Measurements from ENCODE around the gene NEXN. TPM values are rescaled to one million over a fixed set of nuclear protein-coding genes. Genes with fewer than 3 reads are reported as not detected.
A peak's percentile ranks its signal among the peaks of the same experiment; 100 is the strongest.

The NEXN gene
- total RNA-seq, 1 experiment from 2014 or later = 1.4 TPM

DNA sequence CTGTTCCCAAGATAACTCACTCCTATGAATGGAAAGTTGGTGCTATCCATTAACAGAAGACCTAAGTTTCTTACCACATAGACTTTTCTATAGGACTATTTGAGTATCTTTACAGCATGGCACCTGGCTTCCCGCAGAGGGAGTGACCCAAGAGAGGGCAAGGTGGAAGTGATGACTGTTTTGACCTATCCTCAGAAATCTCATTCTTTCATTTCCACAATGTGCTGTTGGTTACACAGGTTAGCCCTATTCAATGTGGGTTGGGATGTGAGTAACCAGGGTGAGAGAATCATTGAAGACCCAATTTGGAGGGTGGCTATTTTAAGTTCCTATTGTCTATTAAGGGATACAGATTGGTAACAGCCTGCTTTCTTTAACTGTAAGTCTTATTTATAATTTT lies 38.3 kb upstream of the NEXN start (continued):
- TF ChIP-seq, protein P1, sequence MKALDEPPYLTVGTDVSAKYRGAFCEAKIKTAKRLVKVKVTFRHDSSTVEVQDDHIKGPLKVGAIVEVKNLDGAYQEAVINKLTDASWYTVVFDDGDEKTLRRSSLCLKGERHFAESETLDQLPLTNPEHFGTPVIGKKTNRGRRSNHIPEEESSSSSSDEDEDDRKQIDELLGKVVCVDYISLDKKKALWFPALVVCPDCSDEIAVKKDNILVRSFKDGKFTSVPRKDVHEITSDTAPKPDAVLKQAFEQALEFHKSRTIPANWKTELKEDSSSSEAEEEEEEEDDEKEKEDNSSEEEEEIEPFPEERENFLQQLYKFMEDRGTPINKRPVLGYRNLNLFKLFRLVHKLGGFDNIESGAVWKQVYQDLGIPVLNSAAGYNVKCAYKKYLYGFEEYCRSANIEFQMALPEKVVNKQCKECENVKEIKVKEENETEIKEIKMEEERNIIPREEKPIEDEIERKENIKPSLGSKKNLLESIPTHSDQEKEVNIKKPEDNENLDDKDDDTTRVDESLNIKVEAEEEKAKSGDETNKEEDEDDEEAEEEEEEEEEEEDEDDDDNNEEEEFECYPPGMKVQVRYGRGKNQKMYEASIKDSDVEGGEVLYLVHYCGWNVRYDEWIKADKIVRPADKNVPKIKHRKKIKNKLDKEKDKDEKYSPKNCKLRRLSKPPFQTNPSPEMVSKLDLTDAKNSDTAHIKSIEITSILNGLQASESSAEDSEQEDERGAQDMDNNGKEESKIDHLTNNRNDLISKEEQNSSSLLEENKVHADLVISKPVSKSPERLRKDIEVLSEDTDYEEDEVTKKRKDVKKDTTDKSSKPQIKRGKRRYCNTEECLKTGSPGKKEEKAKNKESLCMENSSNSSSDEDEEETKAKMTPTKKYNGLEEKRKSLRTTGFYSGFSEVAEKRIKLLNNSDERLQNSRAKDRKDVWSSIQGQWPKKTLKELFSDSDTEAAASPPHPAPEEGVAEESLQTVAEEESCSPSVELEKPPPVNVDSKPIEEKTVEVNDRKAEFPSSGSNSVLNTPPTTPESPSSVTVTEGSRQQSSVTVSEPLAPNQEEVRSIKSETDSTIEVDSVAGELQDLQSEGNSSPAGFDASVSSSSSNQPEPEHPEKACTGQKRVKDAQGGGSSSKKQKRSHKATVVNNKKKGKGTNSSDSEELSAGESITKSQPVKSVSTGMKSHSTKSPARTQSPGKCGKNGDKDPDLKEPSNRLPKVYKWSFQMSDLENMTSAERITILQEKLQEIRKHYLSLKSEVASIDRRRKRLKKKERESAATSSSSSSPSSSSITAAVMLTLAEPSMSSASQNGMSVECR (CRISPR knock-in tag; IDR thresholded peaks at IDR 0.05; ENCODE audit: borderline replicate concordance) = no peak
- TF ChIP-seq, protein P2, sequence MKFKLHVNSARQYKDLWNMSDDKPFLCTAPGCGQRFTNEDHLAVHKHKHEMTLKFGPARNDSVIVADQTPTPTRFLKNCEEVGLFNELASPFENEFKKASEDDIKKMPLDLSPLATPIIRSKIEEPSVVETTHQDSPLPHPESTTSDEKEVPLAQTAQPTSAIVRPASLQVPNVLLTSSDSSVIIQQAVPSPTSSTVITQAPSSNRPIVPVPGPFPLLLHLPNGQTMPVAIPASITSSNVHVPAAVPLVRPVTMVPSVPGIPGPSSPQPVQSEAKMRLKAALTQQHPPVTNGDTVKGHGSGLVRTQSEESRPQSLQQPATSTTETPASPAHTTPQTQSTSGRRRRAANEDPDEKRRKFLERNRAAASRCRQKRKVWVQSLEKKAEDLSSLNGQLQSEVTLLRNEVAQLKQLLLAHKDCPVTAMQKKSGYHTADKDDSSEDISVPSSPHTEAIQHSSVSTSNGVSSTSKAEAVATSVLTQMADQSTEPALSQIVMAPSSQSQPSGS (CRISPR knock-in tag; IDR thresholded peaks at IDR 0.05; ENCODE audit: borderline replicate concordance, low read depth) = no peak
- TF ChIP-seq NFE2L1 (CRISPR knock-in tag; IDR thresholded peaks at IDR 0.05) = no peak
- no peak for TF ChIP-seq TP53 (CRISPR knock-in tag; IDR thresholded peaks at IDR 0.05)
- no peak for TF ChIP-seq HMGA2 (CRISPR knock-in tag; IDR thresholded peaks at IDR 0.05)
- TF ChIP-seq, protein P3, sequence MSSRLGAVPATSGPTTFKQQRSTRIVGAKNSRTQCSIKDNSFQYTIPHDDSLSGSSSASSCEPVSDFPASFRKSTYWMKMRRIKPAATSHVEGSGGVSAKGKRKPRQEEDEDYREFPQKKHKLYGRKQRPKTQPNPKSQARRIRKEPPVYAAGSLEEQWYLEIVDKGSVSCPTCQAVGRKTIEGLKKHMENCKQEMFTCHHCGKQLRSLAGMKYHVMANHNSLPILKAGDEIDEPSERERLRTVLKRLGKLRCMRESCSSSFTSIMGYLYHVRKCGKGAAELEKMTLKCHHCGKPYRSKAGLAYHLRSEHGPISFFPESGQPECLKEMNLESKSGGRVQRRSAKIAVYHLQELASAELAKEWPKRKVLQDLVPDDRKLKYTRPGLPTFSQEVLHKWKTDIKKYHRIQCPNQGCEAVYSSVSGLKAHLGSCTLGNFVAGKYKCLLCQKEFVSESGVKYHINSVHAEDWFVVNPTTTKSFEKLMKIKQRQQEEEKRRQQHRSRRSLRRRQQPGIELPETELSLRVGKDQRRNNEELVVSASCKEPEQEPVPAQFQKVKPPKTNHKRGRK (CRISPR knock-in tag; IDR thresholded peaks at IDR 0.05; ENCODE audit: borderline replicate concordance) = no peak
- TF ChIP-seq, protein P4, sequence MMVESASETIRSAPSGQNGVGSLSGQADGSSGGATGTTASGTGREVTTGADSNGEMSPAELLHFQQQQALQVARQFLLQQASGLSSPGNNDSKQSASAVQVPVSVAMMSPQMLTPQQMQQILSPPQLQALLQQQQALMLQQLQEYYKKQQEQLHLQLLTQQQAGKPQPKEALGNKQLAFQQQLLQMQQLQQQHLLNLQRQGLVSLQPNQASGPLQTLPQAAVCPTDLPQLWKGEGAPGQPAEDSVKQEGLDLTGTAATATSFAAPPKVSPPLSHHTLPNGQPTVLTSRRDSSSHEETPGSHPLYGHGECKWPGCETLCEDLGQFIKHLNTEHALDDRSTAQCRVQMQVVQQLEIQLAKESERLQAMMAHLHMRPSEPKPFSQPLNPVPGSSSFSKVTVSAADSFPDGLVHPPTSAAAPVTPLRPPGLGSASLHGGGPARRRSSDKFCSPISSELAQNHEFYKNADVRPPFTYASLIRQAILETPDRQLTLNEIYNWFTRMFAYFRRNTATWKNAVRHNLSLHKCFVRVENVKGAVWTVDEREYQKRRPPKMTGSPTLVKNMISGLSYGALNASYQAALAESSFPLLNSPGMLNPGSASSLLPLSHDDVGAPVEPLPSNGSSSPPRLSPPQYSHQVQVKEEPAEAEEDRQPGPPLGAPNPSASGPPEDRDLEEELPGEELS (CRISPR knock-in tag; IDR thresholded peaks at IDR 0.05) = no peak

DNA sequence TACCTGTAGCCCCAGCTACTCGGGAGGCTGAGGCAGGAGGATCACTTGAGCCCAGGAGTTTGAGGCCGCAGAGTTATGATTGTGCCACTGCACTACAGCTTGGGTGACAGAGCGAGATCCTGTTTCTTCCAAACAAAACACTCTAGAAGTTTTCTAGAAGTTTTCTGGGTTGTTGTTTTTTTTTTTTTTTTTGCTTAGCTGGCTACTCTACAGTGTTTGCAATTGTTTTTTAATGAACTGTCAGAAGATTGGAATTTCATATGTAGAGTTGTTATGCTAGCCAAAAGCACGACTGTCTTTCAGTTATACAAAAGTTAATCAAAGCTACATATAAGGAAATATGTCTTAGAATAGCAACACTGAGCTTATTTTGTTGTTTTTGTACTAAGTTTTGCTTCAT lies 30.9 kb upstream of the NEXN start:
- CTCF ChIA-PET = interaction anchor here (0.8 kb wide), 1 partner anchor 30 kb away, joined by 3 read pairs; no protein-coding TSS in a partner anchor
- no peaks in the 10 kb centered on the region for H3K4me1 Mint-ChIP-seq

DNA sequence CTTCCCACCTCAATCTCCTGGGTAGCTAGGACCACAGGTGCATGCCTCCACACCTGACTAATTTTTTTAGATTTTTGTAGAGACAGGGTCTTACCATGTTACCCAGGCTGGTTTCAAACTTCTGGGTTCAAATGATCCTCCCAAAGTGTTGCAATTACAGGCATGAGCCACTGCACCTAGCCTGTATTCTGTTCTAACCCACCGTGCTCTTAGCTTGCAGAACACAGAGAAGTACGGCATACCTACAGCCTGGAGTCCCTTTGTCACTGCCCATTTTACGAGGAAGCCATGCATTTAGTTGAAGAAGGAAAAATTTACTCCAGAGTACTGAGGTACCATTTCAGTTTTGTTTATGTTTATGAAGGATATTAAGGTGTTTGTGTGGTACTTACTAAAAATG lies 29.7 kb upstream of the NEXN start:
- no peak overlapping the region for H3K4me3 Mint-ChIP-seq
- H3K27ac Mint-ChIP-seq = no peak overlapping the region; the same call in 1 of the 2 replicates
- POLR2A ChIA-PET = no interaction called here
- no peaks in the 10 kb centered on the region for H3K27me3 Mint-ChIP-seq (ENCODE audit: low read depth)
- ATAC-seq = peak; percentile 79
- DNase-seq (ENCODE audit: low spot score) = no peak
- TF ChIP-seq HMGA2 (CRISPR knock-in tag; IDR thresholded peaks at IDR 0.05) (no peak), FOXP1 (CRISPR knock-in tag; IDR thresholded peaks at IDR 0.05; ENCODE audit: borderline replicate concordance) (no peak), RORB (CRISPR knock-in tag; IDR thresholded peaks at IDR 0.05) (no peak), NR2C2 (CRISPR knock-in tag; IDR thresholded peaks at IDR 0.05) (no peak), NR1H2 (CRISPR knock-in tag; IDR thresholded peaks at IDR 0.05) (no peak), TP53 (CRISPR knock-in tag; IDR thresholded peaks at IDR 0.05) (no peak)
- TF ChIP-seq, protein P5, sequence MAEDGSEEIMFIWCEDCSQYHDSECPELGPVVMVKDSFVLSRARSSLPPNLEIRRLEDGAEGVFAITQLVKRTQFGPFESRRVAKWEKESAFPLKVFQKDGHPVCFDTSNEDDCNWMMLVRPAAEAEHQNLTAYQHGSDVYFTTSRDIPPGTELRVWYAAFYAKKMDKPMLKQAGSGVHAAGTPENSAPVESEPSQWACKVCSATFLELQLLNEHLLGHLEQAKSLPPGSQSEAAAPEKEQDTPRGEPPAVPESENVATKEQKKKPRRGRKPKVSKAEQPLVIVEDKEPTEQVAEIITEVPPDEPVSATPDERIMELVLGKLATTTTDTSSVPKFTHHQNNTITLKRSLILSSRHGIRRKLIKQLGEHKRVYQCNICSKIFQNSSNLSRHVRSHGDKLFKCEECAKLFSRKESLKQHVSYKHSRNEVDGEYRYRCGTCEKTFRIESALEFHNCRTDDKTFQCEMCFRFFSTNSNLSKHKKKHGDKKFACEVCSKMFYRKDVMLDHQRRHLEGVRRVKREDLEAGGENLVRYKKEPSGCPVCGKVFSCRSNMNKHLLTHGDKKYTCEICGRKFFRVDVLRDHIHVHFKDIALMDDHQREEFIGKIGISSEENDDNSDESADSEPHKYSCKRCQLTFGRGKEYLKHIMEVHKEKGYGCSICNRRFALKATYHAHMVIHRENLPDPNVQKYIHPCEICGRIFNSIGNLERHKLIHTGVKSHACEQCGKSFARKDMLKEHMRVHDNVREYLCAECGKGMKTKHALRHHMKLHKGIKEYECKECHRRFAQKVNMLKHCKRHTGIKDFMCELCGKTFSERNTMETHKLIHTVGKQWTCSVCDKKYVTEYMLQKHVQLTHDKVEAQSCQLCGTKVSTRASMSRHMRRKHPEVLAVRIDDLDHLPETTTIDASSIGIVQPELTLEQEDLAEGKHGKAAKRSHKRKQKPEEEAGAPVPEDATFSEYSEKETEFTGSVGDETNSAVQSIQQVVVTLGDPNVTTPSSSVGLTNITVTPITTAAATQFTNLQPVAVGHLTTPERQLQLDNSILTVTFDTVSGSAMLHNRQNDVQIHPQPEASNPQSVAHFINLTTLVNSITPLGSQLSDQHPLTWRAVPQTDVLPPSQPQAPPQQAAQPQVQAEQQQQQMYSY (CRISPR knock-in tag; IDR thresholded peaks at IDR 0.05) = no peak
- TF ChIP-seq, protein P6, sequence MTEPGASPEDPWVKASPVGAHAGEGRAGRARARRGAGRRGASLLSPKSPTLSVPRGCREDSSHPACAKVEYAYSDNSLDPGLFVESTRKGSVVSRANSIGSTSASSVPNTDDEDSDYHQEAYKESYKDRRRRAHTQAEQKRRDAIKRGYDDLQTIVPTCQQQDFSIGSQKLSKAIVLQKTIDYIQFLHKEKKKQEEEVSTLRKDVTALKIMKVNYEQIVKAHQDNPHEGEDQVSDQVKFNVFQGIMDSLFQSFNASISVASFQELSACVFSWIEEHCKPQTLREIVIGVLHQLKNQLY (CRISPR knock-in tag; IDR thresholded peaks at IDR 0.05) = no peak
- TF ChIP-seq, protein P4 (CRISPR knock-in tag; IDR thresholded peaks at IDR 0.05) = no peak
- peaks cover 26% of the 10 kb centered on the region for H3K36me3 Mint-ChIP-seq
- no peaks in the 10 kb centered on the region for H3K4me1 Mint-ChIP-seq
- CTCF ChIA-PET = interaction anchor here (0.9 kb wide), 1 partner anchor 9 kb away, joined by 4 read pairs; no protein-coding TSS in a partner anchor
- peaks cover 33% of the 10 kb centered on the region for H3K9me3 Mint-ChIP-seq

More for the DNA sequence above, 30.9 kb upstream of the NEXN start:
- POLR2A ChIA-PET = no interaction called here
- Mint-ChIP-seq H3K36me3 (peaks cover 26% of the 10 kb centered on the region), H3K27me3 (ENCODE audit: low read depth) (no peaks in the 10 kb centered on the region), H3K27ac (no peak overlapping the region), H3K4me3 (no peak overlapping the region), H3K9me3 (peaks cover 33% of the 10 kb centered on the region)
- DNase-seq (ENCODE audit: low spot score) (no peak), ATAC-seq (no peak)
- no peak for TF ChIP-seq EMX1 (CRISPR knock-in tag; IDR thresholded peaks at IDR 0.05)
- TF ChIP-seq NFE2L1 (CRISPR knock-in tag; IDR thresholded peaks at IDR 0.05) = no peak
- TF ChIP-seq, protein P7, sequence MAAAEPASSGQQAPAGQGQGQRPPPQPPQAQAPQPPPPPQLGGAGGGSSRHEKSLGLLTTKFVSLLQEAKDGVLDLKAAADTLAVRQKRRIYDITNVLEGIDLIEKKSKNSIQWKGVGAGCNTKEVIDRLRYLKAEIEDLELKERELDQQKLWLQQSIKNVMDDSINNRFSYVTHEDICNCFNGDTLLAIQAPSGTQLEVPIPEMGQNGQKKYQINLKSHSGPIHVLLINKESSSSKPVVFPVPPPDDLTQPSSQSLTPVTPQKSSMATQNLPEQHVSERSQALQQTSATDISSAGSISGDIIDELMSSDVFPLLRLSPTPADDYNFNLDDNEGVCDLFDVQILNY (CRISPR knock-in tag; IDR thresholded peaks at IDR 0.05) = no peak
